SK-N-SH treated with all-trans-retinoic acid at 6 μM for 48 hours (cell line): Measurements from ENCODE around the gene C20orf173.

ENCODE experiments used
- ARNTL ChIP-seq: fragments of 450-650 bp; formaldehyde crosslinking; IDR thresholded peaks from 2 replicates; pipeline ENCODE4 v1.5.0; 2020; ENCODE audit warnings: low read depth, mild to moderate bottlenecking, moderate library complexity, borderline replicate concordance
- CREB5 ChIP-seq: fragments of 250-450 bp; sonication (Bioruptor Pico); IDR thresholded peaks from 2 replicates; pipeline ENCODE4 v1.5.1; 2020; ENCODE audit warnings: low read depth, mild to moderate bottlenecking, moderate library complexity
- CSDC2 ChIP-seq: fragments of 250-450 bp; sonication (Bioruptor Pico); IDR thresholded peaks from 2 replicates; pipeline ENCODE4 v1.5.0; 2020; ENCODE audit warnings: mild to moderate bottlenecking, moderate library complexity
- ESRRG ChIP-seq: fragments of 250-450 bp; sonication (Bioruptor Pico); IDR thresholded peaks from 2 replicates; pipeline ENCODE4 v1.6.1; 2021; ENCODE audit warnings: mild to moderate bottlenecking
- GLIS3 ChIP-seq: fragments of 250-450 bp; sonication (Bioruptor Pico); IDR thresholded peaks from 2 replicates; pipeline ENCODE4 v1.5.0; 2020; ENCODE audit warnings: mild to moderate bottlenecking, moderate library complexity
- ISL1 ChIP-seq: fragments of 250-450 bp; sonication (Bioruptor Pico); IDR thresholded peaks from 2 replicates; pipeline ENCODE4 v2.1.2; 2022; ENCODE audit warnings: mild to moderate bottlenecking, moderate library complexity
- PATZ1 ChIP-seq: fragments of 250-450 bp; sonication (Bioruptor Pico); IDR thresholded peaks from 2 replicates; pipeline ENCODE4 v1.8.0; 2020; ENCODE audit warnings: mild to moderate bottlenecking, moderate library complexity, borderline replicate concordance
- RARB ChIP-seq: fragments of 250-450 bp; sonication (Bioruptor Pico); IDR thresholded peaks from 2 replicates; pipeline ENCODE4 v1.8.0; 2021; ENCODE audit warnings: mild to moderate bottlenecking, moderate library complexity
- TOX ChIP-seq: fragments of 250-450 bp; sonication (Bioruptor Pico); IDR thresholded peaks from 2 replicates; pipeline ENCODE4 v1.8.0; 2021; ENCODE audit warnings: mild to moderate bottlenecking, moderate library complexity, borderline replicate concordance
- TSHZ2 ChIP-seq: fragments of 250-450 bp; sonication (Bioruptor Pico); IDR thresholded peaks from 2 replicates; pipeline ENCODE4 v1.5.0; 2020; ENCODE audit warnings: mild to moderate bottlenecking, moderate library complexity
- ZC3H10 ChIP-seq: fragments of 250-450 bp; sonication (Bioruptor Pico); IDR thresholded peaks from 2 replicates; pipeline ENCODE4 v1.5.1; 2021; ENCODE audit warnings: mild to moderate bottlenecking, moderate library complexity
- ZFP3 ChIP-seq: fragments of 250-450 bp; sonication (Bioruptor Pico); IDR thresholded peaks from 2 replicates; pipeline ENCODE4 v1.5.0; 2020; ENCODE audit warnings: mild to moderate bottlenecking, moderate library complexity
- ZFP30 ChIP-seq: fragments of 450-650 bp; formaldehyde crosslinking; IDR thresholded peaks from 2 replicates; pipeline ENCODE4 v1.5.0; 2022; ENCODE audit warnings: mild to moderate bottlenecking, moderate library complexity
- ZNF70 ChIP-seq: fragments of 450-650 bp; formaldehyde crosslinking; IDR thresholded peaks from 2 replicates; pipeline ENCODE4 v1.5.0; 2020; ENCODE audit warnings: mild to moderate bottlenecking, moderate library complexity

- no peak for TF ChIP-seq ZNF70
- TF ChIP-seq ISL1 (CRISPR knock-in tag) = no peak
- no peak for TF ChIP-seq RARB (CRISPR knock-in tag)
- TF ChIP-seq GLIS3 (CRISPR knock-in tag) = no peak
- TF ChIP-seq ZFP30 (CRISPR knock-in tag) = no peak
- TF ChIP-seq TSHZ2 = no peak
- no peak for TF ChIP-seq TOX (CRISPR knock-in tag)
- no peak for TF ChIP-seq CSDC2 (CRISPR knock-in tag)
- TF ChIP-seq ARNTL (CRISPR knock-in tag) = no peak
- TF ChIP-seq PATZ1 (CRISPR knock-in tag) = no peak
- TF ChIP-seq ZC3H10 (CRISPR knock-in tag) = no peak
- no peak for TF ChIP-seq ZFP3
- no peak for TF ChIP-seq ESRRG
- no peak for TF ChIP-seq CREB5 (CRISPR knock-in tag)
Observed at GRCh38 chr20:35496481-35496880, 33.0 kb downstream of the C20orf173 start.
